ENCODE data around the gene VAT1.
A peak's percentile ranks its signal among the peaks of the same experiment; 100 is the strongest.

Gene VAT1

DNA sequence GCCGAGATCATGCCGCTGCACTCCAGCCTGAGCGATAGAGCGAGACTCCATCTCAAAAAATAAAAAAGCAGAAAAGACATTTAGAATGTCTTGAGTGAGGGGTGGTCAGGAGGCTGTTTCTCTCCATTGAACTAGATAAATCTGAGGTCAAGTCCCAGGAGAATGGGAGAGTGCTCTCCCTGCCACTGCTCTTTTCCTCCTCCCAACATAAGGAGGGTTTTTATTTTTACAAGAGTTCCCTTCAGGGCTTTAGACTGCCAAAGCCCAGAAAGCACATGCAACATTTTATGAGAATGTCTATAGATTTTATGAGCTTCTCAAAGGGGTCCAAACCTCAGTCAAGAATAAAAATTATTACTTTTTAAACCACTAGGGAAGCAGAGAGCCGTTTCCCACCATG lies 4.4 kb upstream of the VAT1 start:
- no peak for DNase-seq

DNA sequence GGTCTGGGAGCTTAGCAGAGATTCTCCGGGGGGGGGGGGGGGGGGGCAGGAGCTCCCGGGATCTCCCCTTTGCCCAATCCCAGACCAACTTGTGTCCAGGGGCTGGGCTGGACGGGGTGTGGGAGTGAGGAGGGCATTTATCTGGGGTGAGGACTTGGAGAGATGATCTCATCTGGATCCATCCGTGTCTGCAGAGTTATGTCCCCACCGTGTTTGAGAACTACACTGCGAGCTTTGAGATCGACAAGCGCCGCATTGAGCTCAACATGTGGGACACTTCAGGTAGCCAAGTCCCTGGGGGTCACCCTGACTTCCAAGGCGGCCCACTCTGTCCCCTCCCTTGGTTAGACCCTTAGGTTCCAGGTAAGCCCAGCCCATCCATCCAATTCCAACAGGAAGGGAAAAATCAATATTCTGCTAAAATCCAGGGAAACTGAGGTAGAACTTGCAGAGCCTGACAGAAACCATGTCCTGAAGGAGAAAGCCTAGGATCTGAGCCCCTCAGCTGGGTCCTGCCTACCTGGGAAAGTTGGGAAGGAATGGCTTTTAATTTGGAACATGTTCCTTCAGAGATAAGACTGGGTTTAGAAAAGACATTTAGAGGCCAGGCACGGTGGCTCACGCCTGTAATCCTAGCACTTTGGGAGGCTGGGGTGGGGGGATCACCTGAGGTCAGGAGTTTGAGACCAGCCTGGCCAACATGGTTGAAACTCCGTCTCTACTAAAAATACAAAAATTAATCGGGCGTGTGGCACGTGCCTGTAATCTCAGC lies 3.8 kb upstream of the VAT1 start:
- no peak for DNase-seq

DNA sequence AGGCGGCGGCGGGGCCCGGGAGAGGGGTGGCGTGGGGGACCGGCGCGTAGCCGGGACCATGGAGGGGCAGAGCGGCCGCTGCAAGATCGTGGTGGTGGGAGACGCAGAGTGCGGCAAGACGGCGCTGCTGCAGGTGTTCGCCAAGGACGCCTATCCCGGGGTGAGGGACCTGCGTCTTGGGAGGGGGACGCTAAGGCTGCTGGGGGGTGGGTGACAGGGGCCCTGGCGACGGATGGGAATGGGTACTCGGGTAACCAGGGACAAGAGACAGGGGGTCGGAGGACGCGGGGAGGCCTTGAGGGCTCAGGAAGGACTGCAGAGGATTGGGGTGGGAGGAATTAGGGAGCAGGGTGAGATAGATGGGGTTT lies 3.1 kb upstream of the VAT1 start:
- no peak for DNase-seq

DNA sequence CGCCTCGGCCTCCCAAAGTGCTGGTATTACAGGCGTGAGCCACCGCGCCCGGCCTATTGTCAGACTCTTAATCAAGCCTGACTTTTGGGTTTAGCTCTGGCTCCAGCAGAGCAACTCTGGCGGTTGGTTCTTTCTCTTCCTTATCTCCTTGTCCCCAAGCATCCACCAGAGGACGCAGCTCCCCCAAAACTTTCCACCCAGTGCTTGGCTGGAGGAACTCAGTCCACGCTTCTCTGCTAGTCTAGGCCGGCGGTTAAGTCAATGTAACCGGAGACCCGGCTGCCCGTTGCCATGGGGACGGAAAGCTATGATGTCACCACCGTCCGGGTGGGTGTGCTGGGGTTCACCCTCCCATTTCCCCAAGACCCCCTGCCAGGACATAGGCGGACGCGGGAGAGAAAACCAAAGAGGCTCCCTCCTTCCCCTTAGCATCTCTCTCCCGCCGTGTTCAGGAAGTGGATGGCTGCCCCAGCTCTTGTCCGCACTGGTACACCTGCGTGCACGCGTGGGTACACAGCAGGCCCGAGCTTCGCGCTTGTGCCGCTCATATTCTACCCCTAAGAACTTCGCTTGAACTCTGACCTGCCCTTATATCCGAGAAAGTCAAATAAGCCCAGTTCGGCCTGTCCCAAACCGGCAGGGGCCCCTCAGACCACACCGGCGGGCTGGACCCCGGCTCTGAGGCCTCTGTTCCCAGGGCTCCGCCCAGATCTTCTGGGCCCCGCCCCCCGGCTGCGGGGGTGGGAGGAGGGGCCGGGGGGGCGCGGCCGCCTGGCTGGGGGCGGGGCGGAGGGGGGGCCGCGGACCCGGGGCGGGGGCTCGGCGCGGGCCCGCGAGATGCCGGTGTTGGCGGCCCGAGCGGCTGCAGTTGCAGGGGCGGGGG lies 2.5 kb upstream of the VAT1 start, which contains the start of gene RND2:
Gene RND2 (plus strand): TSS at position 825 of the 883 bp plus-strand sequence. CDS start 117 bp downstream, outside the sequence.
- DNase-seq: peak; percentile 81

DNA sequence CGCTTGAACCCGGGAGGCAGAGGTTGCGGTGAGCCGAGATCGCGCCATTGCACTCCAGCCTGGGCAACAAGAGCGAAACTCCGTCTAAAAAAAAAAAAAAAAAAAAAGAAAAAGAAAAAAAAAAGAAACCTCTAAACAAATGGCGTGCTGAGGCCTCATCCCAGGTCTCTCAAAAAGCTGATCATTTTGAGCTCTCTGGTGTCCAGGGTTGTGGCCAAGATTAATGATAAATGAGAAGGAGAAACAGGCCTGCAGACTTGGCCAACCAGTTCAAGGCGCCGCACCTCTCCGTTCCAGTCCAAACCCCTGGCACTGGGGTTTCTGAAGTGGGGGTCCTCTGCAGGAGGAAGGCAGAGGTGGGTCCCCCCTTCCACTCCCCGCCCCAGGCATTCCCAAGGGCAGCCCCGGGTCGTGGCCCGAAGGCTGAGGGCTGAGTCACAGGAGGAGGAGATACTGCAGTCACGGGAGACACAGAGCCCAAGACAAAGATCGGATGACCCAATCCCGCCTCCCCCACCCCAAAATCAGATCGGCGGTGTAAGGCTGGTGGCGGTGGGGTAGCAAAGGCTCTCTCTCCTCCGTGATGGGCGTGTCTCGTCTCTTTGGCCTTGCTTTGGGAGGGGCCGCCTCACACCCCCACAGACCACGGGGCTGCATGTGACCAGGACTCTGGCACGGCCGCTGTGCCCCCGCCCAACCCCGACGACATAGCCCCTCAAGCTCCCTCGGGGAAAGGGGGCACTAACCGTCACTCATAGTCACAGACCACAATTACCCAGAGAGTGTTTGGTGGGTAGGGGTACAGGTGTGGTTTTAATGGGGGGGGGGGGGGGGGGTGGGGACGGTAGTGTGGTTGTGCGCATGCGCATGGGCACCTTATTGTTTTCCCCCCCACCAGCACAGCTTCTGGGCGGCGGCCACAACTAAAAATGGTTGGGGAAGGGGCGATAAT lies 1.1 kb downstream of the VAT1 start:
- peak; percentile 39 for DNase-seq

DNA sequence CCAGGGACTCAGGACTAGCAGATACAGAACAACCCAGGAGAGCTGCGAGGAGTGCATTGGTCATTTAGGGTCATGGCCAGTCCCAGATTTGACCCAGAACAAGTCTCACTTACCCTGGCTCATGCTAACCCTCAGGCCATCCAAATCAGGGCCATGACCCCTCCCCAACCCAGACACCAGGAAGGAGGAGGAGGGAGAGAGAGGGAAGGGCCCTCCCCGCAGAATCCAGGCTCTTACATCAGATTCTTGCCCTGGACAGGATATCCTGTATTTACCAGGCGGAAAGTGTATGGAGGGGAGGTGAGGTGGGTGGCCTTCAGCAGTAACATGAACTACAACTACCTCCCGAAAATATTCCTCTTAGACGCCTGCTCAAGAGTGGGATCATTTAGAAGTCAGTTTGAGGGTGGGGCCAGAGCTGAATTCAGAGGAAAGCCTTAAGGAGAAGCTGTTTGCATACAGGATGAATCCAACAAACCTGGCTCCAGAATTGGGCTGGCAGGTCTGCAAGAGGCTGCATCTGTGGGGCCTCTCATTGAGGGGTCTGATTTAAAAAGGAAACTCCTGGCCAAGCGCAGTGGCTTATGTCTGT lies 2.1 kb downstream of the VAT1 start:
- no peak for DNase-seq

DNA sequence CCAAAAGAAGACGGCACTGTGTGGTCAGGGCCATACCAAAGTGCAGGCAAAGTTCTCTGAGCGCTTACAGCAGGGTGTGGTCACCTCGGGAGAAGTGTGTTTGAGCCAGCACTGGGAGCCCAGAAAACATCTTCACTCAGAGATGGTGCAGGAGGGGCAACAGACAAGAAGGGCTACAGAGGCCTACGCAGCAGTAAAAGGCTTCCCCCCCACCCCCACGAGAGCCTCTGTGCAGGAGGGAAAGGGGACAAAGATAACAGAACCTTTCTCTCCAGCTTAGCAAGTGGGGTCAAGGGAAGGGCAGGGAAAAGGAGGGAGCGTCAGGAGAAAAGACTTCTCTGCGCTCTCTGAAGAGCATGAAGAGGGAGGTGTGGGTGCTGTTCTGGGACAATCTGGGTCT lies 2.8 kb downstream of the VAT1 start:
- DNase-seq: no peak

DNA sequence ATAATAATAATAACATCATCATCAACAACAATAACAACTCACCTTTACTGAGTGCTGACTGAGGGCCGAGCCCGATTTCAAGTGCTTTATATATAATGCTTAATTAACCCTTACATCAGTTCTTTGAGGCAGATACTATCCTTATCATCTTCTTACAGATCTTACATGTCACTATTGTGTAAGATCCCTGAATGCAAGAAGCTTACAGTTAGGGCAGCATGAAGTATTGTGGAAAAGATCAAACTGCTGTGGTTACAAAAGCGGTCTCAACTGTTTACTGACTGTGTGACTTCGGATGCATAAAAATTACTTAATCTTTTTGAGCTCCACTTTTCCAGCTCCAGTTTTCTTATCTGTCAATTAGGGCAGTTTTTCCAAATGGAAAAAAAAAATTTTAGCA lies 3.3 kb downstream of the VAT1 start:
- no peak for DNase-seq

DNA sequence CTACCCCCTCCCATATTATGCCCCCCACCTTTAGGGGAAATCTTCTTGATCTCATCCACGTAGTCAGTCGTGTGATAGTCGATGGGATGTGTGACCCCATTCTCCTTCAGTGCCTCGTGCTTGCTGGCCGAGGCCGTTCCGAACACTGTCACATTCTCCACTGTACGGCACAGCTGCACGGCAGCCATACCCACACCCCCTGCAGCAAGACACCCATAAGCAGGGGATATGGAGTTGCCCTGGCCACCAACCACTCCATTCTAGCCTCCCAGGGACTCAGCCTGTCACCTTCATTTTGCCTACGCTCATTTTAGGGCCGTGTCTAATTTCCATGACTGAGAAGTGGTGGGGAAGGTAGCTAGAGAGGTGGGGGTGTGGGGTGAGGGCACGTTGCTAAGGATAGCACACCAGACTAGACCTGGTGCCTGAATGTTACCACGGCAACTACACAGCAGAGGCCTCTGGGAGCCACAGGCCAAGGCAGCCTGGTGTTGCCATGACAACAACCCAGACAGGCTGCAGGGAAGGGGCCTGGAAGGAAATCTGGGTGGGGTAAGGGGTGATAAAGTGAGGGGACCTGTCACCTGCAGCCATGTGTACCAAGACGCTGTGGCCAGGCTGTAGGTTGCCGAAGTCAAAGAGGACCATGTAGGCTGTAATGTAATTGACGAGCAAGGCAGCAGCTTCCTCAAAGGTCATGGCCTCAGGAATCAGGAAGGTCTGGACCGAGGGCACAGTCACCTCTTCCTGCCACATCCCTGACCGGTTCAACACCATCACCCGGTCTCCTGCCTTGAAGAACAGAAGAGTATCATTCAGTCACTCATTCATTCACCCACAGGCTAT lies 4.0 kb downstream of the VAT1 start:
- DNase-seq: peak; percentile 24

DNA sequence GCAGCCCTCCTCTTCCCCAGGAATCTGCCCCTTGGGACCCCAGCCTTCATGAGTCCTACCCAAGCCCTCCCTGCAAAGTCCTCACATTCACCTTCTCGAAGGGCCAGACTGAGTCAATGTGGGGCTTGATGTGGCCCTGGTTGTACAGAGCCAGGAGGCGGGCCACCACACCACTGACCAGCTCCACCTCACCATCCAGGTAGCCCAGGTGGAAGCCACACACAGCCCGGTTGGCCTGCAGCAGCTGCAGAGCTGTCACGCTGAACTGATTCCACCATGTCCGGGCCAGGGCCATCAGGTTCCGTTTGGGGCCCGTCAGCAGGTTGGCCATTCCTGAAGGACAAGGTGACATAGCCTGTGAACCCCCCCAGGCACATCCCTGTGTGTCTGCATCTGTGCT lies 6.0 kb downstream of the VAT1 start:
- DNase-seq: no peak

DNA sequence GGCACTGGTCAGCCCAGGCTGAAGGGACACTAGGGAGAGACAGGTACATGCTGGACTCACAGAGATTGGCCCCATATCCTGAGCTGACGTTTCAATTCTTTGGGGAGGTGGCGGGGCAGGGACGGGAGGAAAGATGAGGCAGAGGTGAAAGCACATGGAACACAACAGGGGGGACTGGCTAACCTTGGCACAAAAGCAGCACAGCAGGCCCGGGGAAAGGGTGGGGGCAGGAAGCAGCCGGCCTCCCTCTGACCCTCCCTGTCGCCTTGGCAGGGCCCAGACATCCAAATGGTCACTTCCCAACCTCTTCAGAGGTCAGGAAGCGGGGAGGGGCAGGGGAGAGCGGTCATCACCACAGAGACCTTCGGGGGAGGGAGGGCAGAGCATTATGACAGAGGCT lies 6.6 kb downstream of the VAT1 start:
- no peak for DNase-seq

DNA sequence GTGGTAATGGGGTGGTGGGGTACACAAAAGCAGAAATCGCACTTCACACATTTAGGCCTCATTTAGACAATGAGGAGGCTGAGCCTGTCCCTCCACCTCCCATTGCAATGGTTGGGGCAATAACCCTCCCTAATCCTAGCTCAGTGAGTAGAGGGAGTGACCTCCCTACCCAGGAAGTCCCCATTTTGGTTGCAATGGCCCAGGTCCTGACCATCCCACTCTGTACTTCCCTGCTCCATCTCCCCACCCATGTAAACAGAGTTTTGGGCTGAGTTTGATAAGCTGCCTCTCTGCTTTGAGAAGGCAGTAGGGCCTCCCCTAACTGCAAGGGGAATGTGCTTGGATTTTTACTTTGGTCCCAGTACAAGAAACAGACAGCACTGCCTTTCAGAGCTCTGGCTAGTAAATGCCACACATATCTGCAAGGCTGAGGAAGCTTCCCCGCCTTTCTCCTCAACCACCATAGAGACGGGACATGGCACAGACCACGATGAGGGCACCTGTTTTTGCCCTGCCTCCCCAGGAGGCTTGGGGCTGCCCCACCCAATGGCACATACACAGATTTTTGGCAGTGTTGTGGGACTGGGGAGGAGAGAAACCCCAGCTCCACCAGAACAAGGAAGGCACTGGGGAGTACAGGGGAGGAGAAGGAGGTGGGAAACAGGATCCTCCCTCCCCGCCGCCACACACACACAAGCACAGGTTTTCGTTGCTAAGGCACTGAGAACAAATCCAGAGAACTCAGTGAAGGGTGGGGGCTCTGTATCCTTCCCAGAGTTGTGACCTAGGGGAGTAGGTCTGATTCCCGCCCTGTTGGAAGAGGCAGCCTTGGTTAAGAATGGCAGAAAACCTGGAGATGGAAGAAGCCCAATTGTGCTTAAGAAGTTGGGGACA lies 7.3 kb downstream of the VAT1 start:
- DNase-seq: no peak

DNA sequence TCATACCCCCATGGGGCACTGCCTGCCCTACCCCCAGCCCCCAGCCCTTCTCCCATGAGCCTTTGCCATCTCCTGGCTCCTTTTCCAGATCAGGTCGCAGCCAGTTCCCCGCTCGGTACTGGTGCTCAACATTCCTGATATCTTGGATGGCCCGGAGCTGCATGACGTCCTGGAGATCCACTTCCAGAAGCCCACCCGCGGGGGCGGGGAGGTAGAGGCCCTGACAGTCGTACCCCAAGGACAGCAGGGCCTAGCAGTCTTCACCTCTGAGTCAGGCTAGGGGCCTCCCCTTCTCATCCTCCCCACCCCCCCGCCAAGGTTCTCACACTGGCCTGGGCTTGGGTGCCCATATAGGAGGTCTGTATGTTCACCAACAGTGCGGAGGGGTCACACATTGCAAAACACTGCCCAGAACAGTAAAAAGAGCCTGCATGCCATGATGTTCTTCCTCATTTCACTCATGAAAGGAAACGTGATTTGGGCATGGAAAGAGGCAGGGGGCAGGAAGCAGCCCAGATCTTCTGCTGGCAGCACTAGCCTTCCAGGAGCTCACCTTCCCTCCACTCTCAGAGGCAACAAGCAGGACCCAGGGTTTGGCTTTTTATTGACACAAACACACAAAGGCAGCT lies 8.1 kb downstream of the VAT1 start:
- DNase-seq: no peak

DNA sequence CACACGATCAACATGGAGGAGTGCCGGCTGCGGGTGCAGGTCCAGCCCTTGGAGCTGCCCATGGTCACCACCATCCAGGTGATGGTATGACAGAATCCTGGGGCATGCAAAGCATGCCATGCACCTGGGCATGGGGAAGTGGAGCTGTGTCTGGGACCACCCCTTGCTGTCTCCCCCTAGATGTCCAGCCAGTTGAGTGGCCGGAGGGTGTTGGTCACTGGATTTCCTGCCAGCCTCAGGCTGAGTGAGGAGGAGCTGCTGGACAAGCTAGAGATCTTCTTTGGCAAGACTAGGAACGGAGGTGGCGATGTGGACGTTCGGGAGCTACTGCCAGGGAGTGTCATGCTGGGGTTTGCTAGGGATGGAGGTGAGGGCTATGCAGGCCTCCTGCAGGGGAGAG lies 8.9 kb downstream of the VAT1 start:
- DNase-seq: no peak

DNA sequence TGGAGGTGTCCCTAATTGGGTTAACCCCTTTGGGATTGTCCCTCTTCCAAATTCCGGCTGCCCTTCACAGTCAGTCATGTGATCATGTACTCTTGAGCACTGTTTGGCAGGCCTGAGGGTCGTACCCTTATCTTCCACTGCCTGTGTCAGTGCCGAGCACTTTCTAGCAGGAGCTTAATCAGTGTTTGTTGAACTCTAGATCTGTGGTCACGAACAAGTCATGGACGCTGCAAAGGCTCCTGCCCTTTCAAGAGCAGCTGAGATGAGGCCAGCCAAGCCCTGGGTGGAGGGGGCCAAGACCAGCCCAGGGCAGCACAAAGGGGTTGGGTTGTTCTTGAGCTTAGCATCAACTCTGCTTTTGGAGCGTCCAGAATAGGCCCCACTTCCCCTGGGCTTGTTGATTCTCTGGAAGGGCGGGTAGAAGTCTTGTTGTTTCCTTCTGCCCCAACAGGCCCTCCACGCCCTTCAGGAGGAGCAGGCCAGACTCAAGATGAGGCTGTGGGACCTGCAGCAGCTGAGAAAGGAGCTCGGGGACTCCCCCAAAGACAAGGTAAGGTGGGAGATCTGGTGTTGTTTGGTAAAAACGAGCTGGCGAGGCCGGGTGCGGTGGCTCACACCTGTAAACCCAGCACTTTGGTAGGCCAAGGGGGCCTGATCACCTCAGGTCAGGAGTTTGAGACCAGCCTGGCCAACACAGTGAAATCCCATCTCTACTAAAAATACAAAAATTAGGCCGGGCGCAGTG lies 10.3 kb downstream of the VAT1 start:
- DNase-seq: no peak

DNA sequence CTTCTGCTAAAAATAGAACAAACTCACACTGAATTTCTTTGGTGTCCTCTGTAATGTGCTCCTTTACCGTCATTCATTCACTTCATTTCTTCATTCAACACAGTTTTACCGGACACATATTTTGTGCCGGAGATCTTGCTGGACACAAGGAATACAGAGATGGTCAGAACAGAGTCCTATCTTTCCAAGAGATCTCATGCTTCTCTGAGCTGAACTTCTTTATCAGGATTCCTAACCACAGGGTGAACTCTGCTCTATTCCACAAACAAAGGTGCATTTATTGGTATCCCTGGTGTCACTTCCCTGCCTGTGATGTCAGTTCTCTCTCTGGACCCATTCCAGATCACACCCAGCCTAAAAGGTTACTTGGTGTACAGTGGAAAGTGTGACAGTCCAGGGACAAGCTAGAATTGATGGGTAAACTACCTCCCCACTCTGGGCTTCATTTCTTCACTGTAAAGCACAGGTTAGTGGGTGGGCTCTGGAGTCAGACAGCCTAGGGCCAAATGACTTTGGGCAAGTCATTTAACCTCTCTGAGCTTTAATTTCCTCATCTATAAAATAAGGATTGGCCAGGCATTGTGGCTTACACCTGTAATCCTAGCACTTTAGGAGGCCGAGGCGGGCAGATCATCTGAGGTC lies 11.4 kb downstream of the VAT1 start:
- no peak for DNase-seq

DNA sequence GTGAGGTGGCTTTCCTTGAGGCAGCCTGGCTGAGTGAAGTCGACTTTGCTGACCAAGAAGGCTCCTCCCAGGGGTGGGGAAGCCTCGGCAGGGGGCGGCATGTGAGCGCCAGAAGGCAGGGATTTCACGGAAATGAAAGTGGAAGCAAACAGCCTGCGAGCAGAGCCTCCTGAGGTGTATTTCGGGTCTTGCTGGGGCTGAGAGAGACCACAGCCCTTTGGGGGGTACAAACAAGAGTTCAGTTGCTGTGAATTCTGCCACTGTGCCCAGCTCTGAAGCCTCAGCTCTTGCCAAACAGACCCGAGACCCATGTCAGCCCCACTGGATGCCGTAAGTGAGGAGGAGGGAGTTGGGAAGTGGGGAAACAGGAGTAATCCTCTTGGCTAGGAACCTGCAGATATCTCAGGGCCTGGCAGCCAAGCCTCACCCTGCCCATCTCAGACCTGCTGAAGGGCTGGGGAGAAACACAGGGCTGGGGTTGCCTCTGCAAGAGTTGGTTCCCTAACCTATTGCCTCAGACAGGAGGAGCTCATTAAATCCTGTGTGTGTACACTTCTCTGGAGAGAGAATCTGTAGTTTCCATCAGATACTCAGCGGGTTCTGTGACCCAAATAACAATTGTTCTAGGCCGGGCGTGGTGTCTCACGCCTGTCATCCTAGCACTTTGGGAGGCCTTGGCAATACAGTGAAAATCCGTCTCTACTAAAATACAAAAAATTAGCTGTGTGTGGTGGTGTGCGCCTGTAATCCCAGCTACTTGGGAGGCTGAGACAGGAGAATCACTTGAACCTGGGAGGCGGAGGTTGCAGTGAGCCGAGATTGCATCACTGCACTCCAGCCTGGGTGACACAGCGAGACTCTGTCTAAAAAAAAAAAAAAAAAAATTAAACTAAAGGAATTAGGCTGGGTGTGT lies 15.3 kb downstream of the VAT1 start, which contains the start of gene IFI35:
Gene IFI35 (plus strand): TSS at position 146 of the 913 bp plus-strand sequence. CDS start 164 bp downstream, at position 310.
- peak; percentile 88 for DNase-seq

Measured in activated naive CD4-positive, alpha-beta T cell treated with Interleukin-2 at 50 U/mL for 16 hours (primary cell).